GM12875 (cell line): ENCODE results near the gene SFMBT2.

ENCODE experiments used
- H3K4me3 ChIP-seq: one replicate; pipeline ENCODE4 v1.5.1; 2011; ENCODE audit warnings: low read depth, low read length, control low read depth
- TF ChIP-seq, protein P1 (sequence below): IDR thresholded peaks from 2 replicates; pipeline ENCODE4 v1.5.1; 2011; ENCODE audit warnings: low read depth, mild to moderate bottlenecking, control low read depth, inconsistent platforms, low read length, moderate library complexity, borderline replicate concordance; ENCODE audit not compliant: insufficient read depth

Gene SFMBT2

DNA sequence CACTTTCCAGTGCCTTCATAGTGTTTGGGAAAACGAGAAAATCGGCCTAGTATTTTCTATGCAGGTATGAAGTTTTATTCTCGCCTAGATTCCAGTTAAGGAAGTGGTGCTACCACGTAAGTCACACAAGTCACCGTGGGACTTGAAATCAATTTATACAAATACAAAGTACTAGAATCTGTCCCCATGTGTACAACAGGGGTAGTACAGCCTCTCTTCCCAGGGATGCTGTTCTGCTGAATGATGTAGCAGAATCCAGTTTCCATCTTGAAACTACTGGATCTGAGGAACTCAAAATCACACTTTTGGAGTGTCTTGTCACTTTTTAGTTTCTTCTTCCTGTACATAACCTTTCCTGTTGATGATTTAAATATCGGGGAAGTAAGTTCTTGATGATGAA lies 129.4 kb downstream of the SFMBT2 start:
- TF ChIP-seq, protein P1, sequence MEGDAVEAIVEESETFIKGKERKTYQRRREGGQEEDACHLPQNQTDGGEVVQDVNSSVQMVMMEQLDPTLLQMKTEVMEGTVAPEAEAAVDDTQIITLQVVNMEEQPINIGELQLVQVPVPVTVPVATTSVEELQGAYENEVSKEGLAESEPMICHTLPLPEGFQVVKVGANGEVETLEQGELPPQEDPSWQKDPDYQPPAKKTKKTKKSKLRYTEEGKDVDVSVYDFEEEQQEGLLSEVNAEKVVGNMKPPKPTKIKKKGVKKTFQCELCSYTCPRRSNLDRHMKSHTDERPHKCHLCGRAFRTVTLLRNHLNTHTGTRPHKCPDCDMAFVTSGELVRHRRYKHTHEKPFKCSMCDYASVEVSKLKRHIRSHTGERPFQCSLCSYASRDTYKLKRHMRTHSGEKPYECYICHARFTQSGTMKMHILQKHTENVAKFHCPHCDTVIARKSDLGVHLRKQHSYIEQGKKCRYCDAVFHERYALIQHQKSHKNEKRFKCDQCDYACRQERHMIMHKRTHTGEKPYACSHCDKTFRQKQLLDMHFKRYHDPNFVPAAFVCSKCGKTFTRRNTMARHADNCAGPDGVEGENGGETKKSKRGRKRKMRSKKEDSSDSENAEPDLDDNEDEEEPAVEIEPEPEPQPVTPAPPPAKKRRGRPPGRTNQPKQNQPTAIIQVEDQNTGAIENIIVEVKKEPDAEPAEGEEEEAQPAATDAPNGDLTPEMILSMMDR: no peak
- no peak overlapping the region for H3K4me3 ChIP-seq

DNA sequence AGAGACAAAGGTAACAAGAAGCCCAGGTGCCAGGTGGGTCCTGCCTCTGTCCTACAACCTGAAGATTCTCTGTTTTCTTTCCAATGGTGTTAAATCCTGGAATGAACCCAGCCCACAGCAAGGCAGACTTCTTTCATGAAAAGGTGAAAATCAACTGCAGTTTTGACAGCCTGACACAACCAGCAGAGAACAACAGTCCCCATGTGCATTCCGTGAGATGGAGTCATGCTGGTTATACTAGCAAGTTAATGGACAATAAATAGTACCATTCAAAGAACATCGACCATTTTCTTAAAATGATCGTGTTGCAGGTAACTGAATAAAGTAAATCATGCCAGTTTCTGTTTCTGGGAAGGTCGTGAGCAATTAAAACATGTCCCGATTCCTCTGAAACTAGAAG lies 131.5 kb downstream of the SFMBT2 start:
- TF ChIP-seq, protein P1: no peak

GRCh38 chr10:7277867-7278266 lies 133.0 kb downstream of the SFMBT2 start:
- H3K4me3 ChIP-seq: no peak overlapping the region
- TF ChIP-seq, protein P1: no peak

More for the DNA sequence above, 131.5 kb downstream of the SFMBT2 start:
- H3K4me3 ChIP-seq: no peak overlapping the region

GRCh38 chr10:7277432-7277831 lies 133.4 kb downstream of the SFMBT2 start:
- TF ChIP-seq, protein P1: no peak
- no peak overlapping the region for H3K4me3 ChIP-seq

- H3K4me3 ChIP-seq: no peak overlapping the region
- TF ChIP-seq, protein P1: no peak
Measured at GRCh38 chr10:7275761-7276440, 134.9 kb downstream of the SFMBT2 start.

- no peak overlapping the region for H3K4me3 ChIP-seq
Measured at GRCh38 chr10:7274293-7274692, 136.5 kb downstream of the SFMBT2 start.

DNA sequence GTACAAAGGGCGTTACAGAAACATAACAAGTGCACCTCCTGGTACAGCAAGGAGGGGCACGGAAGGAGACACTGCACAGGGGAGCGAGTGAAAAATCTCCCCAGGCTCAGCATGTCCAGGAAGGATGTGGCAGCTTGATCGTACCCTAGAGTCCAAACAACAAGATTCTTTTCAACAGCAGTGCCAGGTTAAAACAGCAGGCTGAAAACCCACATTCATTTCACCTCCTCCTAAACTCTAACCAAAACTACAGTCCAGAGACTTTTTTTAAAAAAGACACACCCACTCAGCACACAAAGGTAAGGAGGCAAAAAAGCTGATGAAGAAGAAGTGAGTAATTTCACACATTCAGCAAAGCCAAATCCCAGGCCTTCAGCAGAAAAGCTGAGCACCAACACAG lies 138.8 kb downstream of the SFMBT2 start:
- TF ChIP-seq, protein P1: no peak
- no peak overlapping the region for H3K4me3 ChIP-seq

More at GRCh38 chr10:7274293-7274692, 136.5 kb downstream of the SFMBT2 start:
- TF ChIP-seq, protein P1: no peak
